SK-N-SH (cell line): ENCODE data around the gene OPHN1. TPM values are rescaled to one million over a fixed set of nuclear protein-coding genes. Genes with fewer than 3 reads are reported as not detected.

Experiments
- CTCF ChIA-PET: fragments of 300-600, 350-600 bp; formaldehyde crosslinking; extraction: SDS; loops from one replicate; lab custom pipeline; 2021; lab: Yijun Ruan, JAX
- POLR2A ChIA-PET: fragments of 350-600 bp; sonication (Branson Sonifier 250); formaldehyde crosslinking; extraction: SDS; loops from one replicate; lab custom pipeline; 2020; ENCODE audit warnings: antibody characterized with exemption, inconsistent platforms; lab: Yijun Ruan, JAX
- DNase-seq: peaks from one replicate; pipeline ENCODE4 v3.0.0; 2012
- H2AFZ ChIP-seq: fragments of 200-600 bp; sonication (generic); 2 replicates; pipeline ENCODE4 v1.8.1; 2016; ENCODE audit warnings: antibody characterized with exemption, mild to moderate bottlenecking, low read depth
- H3F3A ChIP-seq: fragments of 200-600 bp; sonication (generic); replicated peaks from 2 replicates; pipeline ENCODE3; 2016; ENCODE audit warnings: antibody characterized with exemption, mild to moderate bottlenecking; ENCODE audit not compliant: insufficient read depth
- H3K27ac ChIP-seq, 2 experiments: fragments of 200-500 bp in 1 of 2; fragments of 200-600 bp in 1 of 2; sonication (Bioruptor generic) in 1 of 2; sonication (generic), shearing (Covaris generic) in 1 of 2; 2 replicates each; pipeline versions ENCODE4 v1.5.1 to v1.6.1; 2014 to 2016; ENCODE audit warnings: low read depth in 2 of 2, inconsistent platforms in 1 of 2, low read length in 1 of 2, mild to moderate bottlenecking in 1 of 2, mixed read lengths in 1 of 2
- H3K27me3 ChIP-seq: fragments of 200-600 bp; sonication (generic), shearing (Covaris generic); 2 replicates; pipeline ENCODE4 v1.6.1; 2016; ENCODE audit warnings: mixed run types; ENCODE audit not compliant: insufficient read depth
- H3K36me3 ChIP-seq, 2 experiments: fragments of 200-500 bp in 1 of 2; fragments of 200-600 bp in 1 of 2; sonication (Bioruptor generic) in 1 of 2; sonication (generic) in 1 of 2; replicated peaks in 1 of 2; 2 replicates each; pipeline versions ENCODE3 to v1.5.1; 2014 to 2016; ENCODE audit warnings: low read length in 1 of 2, mild to moderate bottlenecking in 1 of 2; ENCODE audit not compliant: insufficient read depth in 2 of 2, control insufficient read depth in 1 of 2
- H3K4me1 ChIP-seq, 2 experiments: fragments of 200-500 bp in 1 of 2; fragments of 200-600 bp in 1 of 2; sonication (Bioruptor generic) in 1 of 2; sonication (generic), shearing (Covaris generic) in 1 of 2; 2 replicates each; pipeline versions ENCODE4 v1.5.1 to v1.6.1; 2014 to 2016; ENCODE audit warnings: low read depth in 1 of 2, low read length in 1 of 2, mixed run types in 1 of 2; ENCODE audit not compliant: insufficient read depth in 2 of 2, control insufficient read depth in 1 of 2
- H3K4me2 ChIP-seq: fragments of 200-600 bp; sonication (generic), shearing (Covaris generic); 2 replicates; pipeline ENCODE4 v1.6.1; 2017; ENCODE audit warnings: mixed run types
- H3K4me3 ChIP-seq, 2 experiments: fragments of 200-500 bp in 1 of 2; fragments of 200-600 bp in 1 of 2; sonication (Bioruptor generic) in 1 of 2; sonication (generic), shearing (Covaris generic) in 1 of 2; 2 replicates each; pipeline versions ENCODE4 v1.5.1 to v1.8.1; 2014 to 2016; ENCODE audit warnings: low read depth in 2 of 2, inconsistent platforms in 1 of 2, low read length in 1 of 2, mild to moderate bottlenecking in 1 of 2, mixed read lengths in 1 of 2, moderate library complexity in 1 of 2
- H3K79me2 ChIP-seq: fragments of 200-600 bp; sonication (generic); 2 replicates; pipeline ENCODE4 v1.8.1; 2017; ENCODE audit warnings: mild to moderate bottlenecking; ENCODE audit not compliant: insufficient read depth
- H3K9ac ChIP-seq: fragments of 200-600 bp; sonication (generic); 2 replicates; pipeline ENCODE4 v1.6.1; 2017; ENCODE audit warnings: mixed run types
- H3K9me2 ChIP-seq: fragments of 200-600 bp; sonication (generic); 2 replicates; pipeline ENCODE4 v1.6.1; 2017; ENCODE audit warnings: mixed run types
- H3K9me3 ChIP-seq: fragments of 200-600 bp; sonication (generic); 2 replicates; pipeline ENCODE4 v1.6.1; 2017; ENCODE audit warnings: mixed run types, mild to moderate bottlenecking, moderate library complexity
- H4K20me1 ChIP-seq: fragments of 200-600 bp; sonication (generic); 2 replicates; pipeline ENCODE4 v1.6.1; 2017; ENCODE audit warnings: mild to moderate bottlenecking, mixed run types; ENCODE audit not compliant: insufficient read depth
- CHD2 ChIP-seq: fragments of 150-350 bp; IDR thresholded peaks from 2 replicates; pipeline ENCODE4 v1.6.1; 2018; ENCODE audit warnings: low read length; ENCODE audit not compliant: partially characterized antibody
- CTCF ChIP-seq: fragments of 200-600 bp; sonication (generic); IDR thresholded peaks from 2 replicates; pipeline ENCODE4 v1.6.1; 2017; ENCODE audit warnings: antibody characterized with exemption, mild to moderate bottlenecking, moderate library complexity
- ELF1 ChIP-seq: IDR thresholded peaks from 2 replicates; pipeline ENCODE4 v1.4.0; 2012
- EP300 ChIP-seq, 2 experiments: IDR thresholded peaks; 2 replicates each; pipeline versions ENCODE4 v1.4.0 to v1.6.1; 2012; ENCODE audit warnings: borderline replicate concordance in 1 of 2, low read depth in 1 of 2, low read length in 1 of 2
- EZH2phosphoT487 ChIP-seq: fragments of 200-600 bp; sonication (generic); IDR thresholded peaks from 2 replicates; pipeline ENCODE4 v1.6.1; 2017; ENCODE audit warnings: low read depth, mixed run types, mild to moderate bottlenecking, antibody characterized with exemption, moderate library complexity, borderline replicate concordance
- FOSL2 ChIP-seq: IDR thresholded peaks from 2 replicates; pipeline ENCODE4 v1.4.0; 2012; ENCODE audit warnings: low read depth, mild to moderate bottlenecking, moderate library complexity, borderline replicate concordance
- FOXM1 ChIP-seq: IDR thresholded peaks from 2 replicates; pipeline ENCODE4 v1.4.0; 2012; ENCODE audit warnings: low read depth, mild to moderate bottlenecking
- GATA2 ChIP-seq: sonication (generic); formaldehyde crosslinking; IDR thresholded peaks from 2 replicates; pipeline ENCODE4 v1.5.0; 2020; ENCODE audit warnings: mild to moderate bottlenecking, missing genetic modification reagents
- MEF2A ChIP-seq: IDR thresholded peaks from 2 replicates; pipeline ENCODE4 v1.4.0; 2012; ENCODE audit warnings: low read depth, borderline replicate concordance
- MXI1 ChIP-seq: IDR thresholded peaks from 2 replicates; pipeline ENCODE4 v1.6.1; 2012; ENCODE audit warnings: mild to moderate bottlenecking, low read depth, low read length, improper control_type of control experiment
- PBX3 ChIP-seq: IDR thresholded peaks from 2 replicates; pipeline ENCODE4; 2012
- POLR2AphosphoS5 ChIP-seq: IDR thresholded peaks from 2 replicates; pipeline ENCODE4 v1.6.1; 2012; ENCODE audit warnings: low read depth, low read length
- RCOR1 ChIP-seq: fragments of 150-350 bp; IDR thresholded peaks from 2 replicates; pipeline ENCODE4 v1.6.1; 2017; ENCODE audit warnings: antibody characterized with exemption, low read length
- RFX5 ChIP-seq: IDR thresholded peaks from 2 replicates; pipeline ENCODE4 v1.6.1; 2012; ENCODE audit warnings: mild to moderate bottlenecking, improper control_type of control experiment, low read length
- SIN3A ChIP-seq: IDR thresholded peaks from 2 replicates; pipeline ENCODE4 v1.6.1; 2012; ENCODE audit warnings: low read depth, mild to moderate bottlenecking, low read length, moderate library complexity, borderline replicate concordance
- SMC3 ChIP-seq: IDR thresholded peaks from 2 replicates; pipeline ENCODE4 v1.6.1; 2012; ENCODE audit warnings: low read depth, low read length, improper control_type of control experiment
- TCF12 ChIP-seq: IDR thresholded peaks from 2 replicates; pipeline ENCODE4 v1.4.0; 2012
- USF1 ChIP-seq: IDR thresholded peaks from 2 replicates; pipeline ENCODE4 v1.4.0; 2012; ENCODE audit warnings: low read depth, borderline replicate concordance
- USF2 ChIP-seq: fragments of 150-350 bp; IDR thresholded peaks from 2 replicates; pipeline ENCODE4 v1.6.1; 2017; ENCODE audit warnings: antibody characterized with exemption, low read length, low read depth, borderline replicate concordance
- WGBS: methylation state at CpG from one replicate; pipeline ENCODE4 v1.1.6; 2017; ENCODE audit warnings: low lambda C conversion rate; 5-methylcytosine and 5-hydroxymethylcytosine counted together
- polyA plus RNA-seq, 3 experiments: library from polyadenylated mRNA; depleted of rRNA; stranded (reverse); fragments of >200 nt; gene quantifications; 2 replicates each; pipeline ENCODE4 v1.2.3, GENCODE V29; 2012

Gene OPHN1
- polyA plus RNA-seq, 1 of the 3 experiments (the other 2 are of a cell fraction): 1.7 TPM

GRCh38 chrX:68299898-68300297, 133.4 kb downstream of the OPHN1 start:
- CTCF ChIA-PET: no interaction called here
- POLR2A ChIA-PET: no interaction called here
- no peaks in the 10 kb centered on the region for H3F3A ChIP-seq
- H2AFZ ChIP-seq: no peak overlapping the region
- no peaks in the 10 kb centered on the region for H3K36me3 ChIP-seq
- no peaks in the 10 kb centered on the region for H3K27me3 ChIP-seq
- H4K20me1 ChIP-seq: no peaks in the 10 kb centered on the region
- no peak overlapping the region for H3K27ac ChIP-seq
- no peaks in the 10 kb centered on the region for H3K4me1 ChIP-seq
- no peaks in the 10 kb centered on the region for H3K9me2 ChIP-seq
- WGBS: 51% methylated on average over 2 of the region's 2 CpGs
- no peak overlapping the region for H3K4me3 ChIP-seq
- H3K79me2 ChIP-seq: no peaks in the 10 kb centered on the region
- TF ChIP-seq TCF12: no peak
- no peak for TF ChIP-seq GATA2 (CRISPR knock-in tag)
- TF ChIP-seq SIN3A: no peak
- TF ChIP-seq EZH2phosphoT487: no peak
- no peak for TF ChIP-seq USF1
- no peak for TF ChIP-seq EP300 (IDR thresholded peaks at IDR 0.05; ENCODE audit: borderline replicate concordance in 1 of 2, low read depth in 1 of 2, low read length in 1 of 2)
- TF ChIP-seq RFX5: no peak
- no peak for TF ChIP-seq MXI1
- no peak for TF ChIP-seq RCOR1
- TF ChIP-seq MEF2A: no peak
- TF ChIP-seq PBX3: no peak
- TF ChIP-seq SMC3: no peak
- TF ChIP-seq POLR2AphosphoS5: no peak
- no peak for TF ChIP-seq CTCF
- no peak for TF ChIP-seq ELF1
- no peak for TF ChIP-seq FOXM1
- TF ChIP-seq CHD2: no peak
- no peak for TF ChIP-seq FOSL2
- TF ChIP-seq USF2: no peak
- no peak overlapping the region for H3K9ac ChIP-seq
- no peaks in the 10 kb centered on the region for H3K9me3 ChIP-seq
- no peak overlapping the region for H3K4me2 ChIP-seq
- DNase-seq: no peak
